Stimulated activated CD8-positive, alpha-beta memory T cell treated with anti-CD3 and anti-CD28 coated beads, Interleukin-15, amount 100 ng/mL, for 48 hours (primary cell): ENCODE results near the gene CLASP1.

Experiments used
- DNase-seq, 2 donors: peaks; one replicate each; pipeline ENCODE4 v3.0.0-alpha.2; 2020; ENCODE audit warnings: low read depth in 2 of 2

CLASP1 gene

DNA sequence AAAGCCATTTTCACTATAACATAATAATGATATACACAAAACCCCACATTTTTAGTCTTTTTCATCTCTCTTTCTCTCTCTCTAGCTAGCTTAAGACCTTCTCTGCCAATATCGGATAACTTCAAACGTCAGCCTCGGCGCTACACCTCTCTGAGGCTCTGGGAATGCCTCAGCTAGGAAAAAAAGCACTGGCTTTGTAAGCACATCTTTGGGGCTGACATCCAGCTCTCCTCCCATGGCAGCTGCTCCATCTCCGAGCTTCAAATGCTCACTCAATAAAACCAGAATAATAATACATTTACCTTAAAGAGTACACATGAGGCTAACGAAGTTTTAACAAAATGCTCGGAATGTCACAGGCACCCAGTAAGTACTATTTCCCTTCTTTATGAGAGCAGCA, 107.8 kb downstream of the CLASP1 start:
- no peak for DNase-seq

DNA sequence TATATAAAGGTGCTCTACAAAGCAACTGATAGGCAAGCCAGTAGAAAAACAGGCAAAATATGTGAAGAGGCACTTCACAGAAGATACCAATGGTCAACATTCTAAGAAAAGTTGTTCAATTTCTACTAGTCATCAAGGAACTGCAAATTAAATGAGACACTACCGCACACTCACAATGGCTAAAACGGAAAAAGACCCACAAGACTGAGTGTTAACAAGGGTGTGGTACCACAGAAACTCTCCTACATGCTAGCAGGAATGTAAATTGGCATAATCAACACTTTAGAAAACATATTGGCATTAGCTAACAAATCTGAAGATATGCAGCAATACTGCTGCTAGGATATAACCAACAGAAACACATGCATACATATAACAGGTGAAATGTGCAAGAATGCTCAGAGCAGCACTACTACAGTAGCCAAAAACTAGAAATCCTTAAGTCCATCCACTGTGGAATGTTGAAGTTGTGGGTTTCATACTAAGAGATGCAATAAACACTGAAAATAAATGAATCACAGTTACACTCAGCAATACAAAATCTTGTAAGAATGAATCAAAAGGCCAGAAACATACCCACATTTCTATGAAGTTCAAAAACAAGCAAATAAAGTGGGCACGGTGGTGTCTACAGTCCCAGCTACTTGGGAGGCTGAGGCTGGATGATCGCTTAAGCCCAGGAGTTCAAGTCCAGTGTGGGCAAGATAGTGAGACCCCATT, 109.4 kb downstream of the CLASP1 start:
- no peak for DNase-seq

DNA sequence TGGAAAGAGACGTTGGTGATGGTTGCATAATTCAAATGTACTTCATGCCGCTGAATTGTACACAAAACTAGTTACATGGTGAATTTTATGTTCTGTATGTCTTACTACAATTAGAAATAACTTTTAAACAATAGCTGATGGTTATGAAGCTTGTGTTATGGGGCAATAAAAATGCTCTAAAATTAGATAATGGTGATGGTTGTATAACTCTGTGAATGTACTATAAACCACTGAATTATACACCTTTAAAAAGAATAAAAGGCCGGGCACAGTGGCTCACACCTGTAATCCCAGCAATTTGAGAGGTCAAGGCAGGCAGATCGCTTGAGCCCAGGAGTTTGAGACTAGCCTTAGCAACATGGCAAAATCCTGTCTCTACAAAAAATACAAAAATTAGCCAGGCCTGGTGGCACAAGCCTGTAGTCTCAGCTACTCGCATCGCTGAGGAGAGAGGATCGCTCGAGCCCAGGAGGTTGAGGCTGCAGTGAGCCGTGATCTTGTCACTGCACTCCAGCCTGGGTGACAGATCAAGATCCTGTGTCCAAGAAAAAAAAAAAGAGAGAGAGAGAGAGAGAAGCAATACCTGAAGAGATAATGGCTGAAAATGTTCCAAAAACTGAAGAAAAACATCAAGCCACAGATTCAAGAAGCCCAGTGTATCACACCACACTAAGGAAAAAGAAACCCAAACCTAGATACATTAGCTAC, 112.3 kb downstream of the CLASP1 start:
- DNase-seq = no peak

- DNase-seq = no peak
Measured at GRCh38 chr2:121536347-121536746, 112.9 kb downstream of the CLASP1 start.

DNA sequence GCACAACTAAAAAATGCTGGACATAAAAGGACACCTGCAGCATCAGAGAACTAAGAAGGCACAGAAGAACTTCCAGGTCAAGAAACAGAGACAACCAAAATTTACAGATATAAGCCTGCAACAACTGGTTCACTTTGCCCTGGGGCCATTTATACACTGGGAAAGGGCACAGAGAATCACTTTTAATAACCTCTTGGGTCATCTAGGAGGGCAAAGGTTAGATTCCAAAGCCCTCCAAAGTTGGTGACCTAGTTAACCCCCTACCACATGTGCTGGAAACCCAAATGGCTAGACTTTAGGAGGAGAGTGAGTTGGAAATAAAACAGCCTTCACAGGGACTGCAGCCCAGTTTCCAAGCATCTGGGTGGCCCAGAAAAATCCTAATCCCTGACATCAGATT, 115.3 kb downstream of the CLASP1 start:
- DNase-seq = no peak

- DNase-seq = no peak
Measured at GRCh38 chr2:121532894-121533293, 116.4 kb downstream of the CLASP1 start.

DNA sequence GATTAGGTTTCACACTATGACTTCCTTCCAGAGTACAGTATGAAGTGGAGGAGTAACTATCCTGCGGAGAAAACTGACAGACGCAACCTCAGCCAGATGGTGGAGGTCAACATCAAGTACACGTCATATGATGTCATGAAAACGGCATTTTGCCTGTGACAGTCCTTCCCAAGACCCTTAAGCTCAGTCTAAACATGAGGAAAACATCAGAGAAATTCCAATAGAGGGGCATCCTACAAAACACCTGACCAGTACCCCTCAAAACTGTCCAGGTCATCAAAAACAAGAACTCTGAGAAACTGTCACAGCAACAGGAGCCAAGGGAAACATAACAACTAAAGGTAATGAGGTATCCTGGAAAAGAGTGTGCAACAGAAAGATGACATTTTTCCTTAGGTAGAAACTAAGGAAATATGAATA, 116.9 kb downstream of the CLASP1 start:
- DNase-seq = no peak

GRCh38 chr2:121530212-121530705, 119.0 kb downstream of the CLASP1 start:
- DNase-seq = peak; percentile 68 to 77

GRCh38 chr2:121529439-121530211, 119.6 kb downstream of the CLASP1 start:
- peak in 1 of 2 donors; percentile 47 for DNase-seq

- peak; percentile 40 to 56 for DNase-seq
Measured at GRCh38 chr2:121527009-121527682, 122.1 kb downstream of the CLASP1 start.

- no peak for DNase-seq
Measured at GRCh38 chr2:121524685-121525425, 124.4 kb downstream of the CLASP1 start.

DNA sequence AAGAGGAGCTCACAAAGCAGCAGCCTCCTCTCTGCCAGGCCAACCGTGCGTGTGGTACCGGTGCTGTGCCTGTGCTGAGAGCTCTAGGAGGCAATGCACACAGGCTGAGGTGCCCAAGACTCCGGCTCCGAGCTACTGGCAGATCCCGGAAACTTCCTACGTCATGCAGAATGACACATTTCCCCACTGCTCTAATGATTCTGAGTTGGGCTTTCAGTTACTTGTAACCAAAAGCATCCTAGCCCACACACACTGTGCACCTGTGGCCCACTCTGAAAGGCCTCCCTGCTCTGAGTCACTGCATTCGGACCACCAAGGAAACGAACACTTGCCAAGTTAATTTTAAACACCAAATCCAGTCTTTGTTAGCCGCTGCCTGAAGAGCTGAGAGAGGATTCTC, 127.9 kb downstream of the CLASP1 start:
- DNase-seq = no peak

DNA sequence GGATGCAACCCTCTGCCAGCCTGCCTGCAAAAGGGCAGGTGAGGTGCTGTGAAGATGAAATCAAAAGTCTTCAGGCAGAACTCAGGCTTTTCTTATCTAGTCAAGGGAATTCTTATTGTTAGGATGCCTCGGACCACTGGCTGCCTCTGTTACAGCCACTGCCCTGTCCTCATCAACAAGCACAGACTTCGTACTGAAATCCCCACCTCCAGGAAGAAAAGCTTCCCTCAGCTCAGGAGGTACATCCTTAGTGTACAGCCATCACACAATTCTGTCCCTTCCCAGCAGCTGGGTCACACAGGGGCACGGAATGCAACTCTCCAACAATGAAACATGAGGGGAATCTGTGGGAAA, 128.6 kb downstream of the CLASP1 start:
- DNase-seq = no peak

- no peak for DNase-seq
Measured at GRCh38 chr2:121519732-121520640, 129.3 kb downstream of the CLASP1 start.

- DNase-seq = no peak
Measured at GRCh38 chr2:121519153-121519552, 130.1 kb downstream of the CLASP1 start.

GRCh38 chr2:121513597-121514333, 135.5 kb downstream of the CLASP1 start:
- DNase-seq = no peak

GRCh38 chr2:121510857-121511256, 138.4 kb downstream of the CLASP1 start:
- no peak for DNase-seq

- no peak for DNase-seq
Measured at GRCh38 chr2:121506621-121507020, 142.6 kb downstream of the CLASP1 start.

DNA sequence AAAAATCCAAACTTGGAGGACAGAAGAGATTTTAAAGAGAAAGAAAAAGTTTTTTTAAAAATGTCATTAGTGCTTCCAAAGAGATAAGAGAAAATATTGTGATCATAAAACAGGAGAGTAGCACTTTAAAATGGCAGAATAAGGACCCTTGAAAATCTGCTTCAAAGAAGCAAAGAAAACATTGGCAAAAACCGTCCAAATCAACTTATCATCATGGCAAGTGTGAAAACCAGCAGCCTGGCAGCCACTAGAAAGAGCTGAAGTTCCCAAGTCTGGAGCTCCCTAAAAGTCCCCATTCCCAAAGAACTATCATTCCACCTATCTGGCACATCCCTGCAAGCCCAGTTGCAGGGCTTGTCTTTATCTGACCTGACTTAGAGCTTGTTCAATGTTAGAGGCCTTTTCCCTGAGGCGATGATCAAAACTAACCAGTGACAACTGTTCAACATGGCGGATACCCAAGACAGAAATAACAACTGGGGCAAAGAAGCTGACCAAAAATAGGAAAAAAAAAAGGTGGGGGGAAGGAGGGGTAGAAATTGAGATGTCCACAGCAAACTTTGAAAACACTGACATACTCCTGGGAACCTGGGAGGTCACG, 143.2 kb downstream of the CLASP1 start:
- no peak for DNase-seq
